ENCODE measurements around the gene OXLD1.

Gene OXLD1

GRCh38 chr17:81666342-81667191 is at the start of gene OXLD1, which contains the start of gene CCDC137:
Gene OXLD1, minus strand, starts transcription at chr17:81666605. Its CDS starts 28 bp downstream, at chr17:81666577.
Gene CCDC137, plus strand, starts transcription at chr17:81666737. Its CDS starts 30 bp downstream, at chr17:81666767.
- DNase-seq (ENCODE audit: low spot score): peak; percentile 95

- DNase-seq (ENCODE audit: low spot score): no peak
Measured at GRCh38 chr17:81715107-81715871, 48.9 kb upstream of the OXLD1 start.

GRCh38 chr17:81714412-81715106 is 48.2 kb upstream of the OXLD1 start:
- no peak for DNase-seq (ENCODE audit: low spot score)

GRCh38 chr17:81713556-81714411 is 47.4 kb upstream of the OXLD1 start:
- DNase-seq (ENCODE audit: low spot score): no peak

GRCh38 chr17:81713004-81713555 is 46.7 kb upstream of the OXLD1 start:
- DNase-seq (ENCODE audit: low spot score): no peak

GRCh38 chr17:81712468-81713003 is 46.1 kb upstream of the OXLD1 start:
- no peak for DNase-seq (ENCODE audit: low spot score)

GRCh38 chr17:81711814-81712467 is 45.5 kb upstream of the OXLD1 start, which contains the start of gene SLC25A10:
Gene SLC25A10, plus strand, starts transcription at chr17:81712284. Its CDS starts 143 bp downstream, at chr17:81712427.
- peak; percentile 92 for DNase-seq (ENCODE audit: low spot score)

- DNase-seq (ENCODE audit: low spot score): no peak
Measured at GRCh38 chr17:81710514-81711308, 44.3 kb upstream of the OXLD1 start.

- DNase-seq (ENCODE audit: low spot score): no peak
Measured at GRCh38 chr17:81708739-81709185, 42.4 kb upstream of the OXLD1 start.

GRCh38 chr17:81707725-81708646 is 41.6 kb upstream of the OXLD1 start:
- DNase-seq (ENCODE audit: low spot score): no peak

GRCh38 chr17:81706757-81707624 is 40.6 kb upstream of the OXLD1 start:
- DNase-seq (ENCODE audit: low spot score): no peak

- no peak for DNase-seq (ENCODE audit: low spot score)
Measured at GRCh38 chr17:81706232-81706611, 39.8 kb upstream of the OXLD1 start.

- DNase-seq (ENCODE audit: low spot score): no peak
Measured at GRCh38 chr17:81705518-81706231, 39.3 kb upstream of the OXLD1 start.

- no peak for DNase-seq (ENCODE audit: low spot score)
Measured at GRCh38 chr17:81703747-81704654, 37.6 kb upstream of the OXLD1 start.
